ENCODE results near the gene RNF150. TPM values are rescaled to one million over a fixed set of nuclear protein-coding genes. Genes with fewer than 3 reads are reported as not detected.

RNF150 gene
- total RNA-seq, 1 experiment from 2014 or later = 4.4 TPM

- no peak overlapping the region for H3K27ac ChIP-seq (ENCODE audit: insufficient read length, low read depth, low read length)
- H2AFZ ChIP-seq (ENCODE audit: low read length) = no peak overlapping the region
Observed at GRCh38 chr4:141102367-141102766, 30.9 kb downstream of the RNF150 start.

More at GRCh38 chr4:141102367-141102766, 30.9 kb downstream of the RNF150 start:
- Mint-ChIP-seq H3K27me3 (ENCODE audit: low read depth) (no peaks in the 10 kb centered on the region), H3K27ac (no peak overlapping the region), H3K36me3 (ENCODE audit: insufficient read depth in 1 of 3, low read depth in 3 of 3) (no peaks in the 10 kb centered on the region), H3K9me3 (no peaks in the 10 kb centered on the region), H3K4me3 (no peak overlapping the region), H3K4me1 (no peaks in the 10 kb centered on the region)
- H3K9ac ChIP-seq (ENCODE audit: extremely low read depth, insufficient read length, low read length) = no peak overlapping the region
- no peak overlapping the region for H2BK120ac ChIP-seq (ENCODE audit: low read depth, low read length, poor library complexity, severe bottlenecking)
- no peak overlapping the region for H4K5ac ChIP-seq (ENCODE audit: insufficient read length, low read depth, low read length)
- H3K14ac ChIP-seq (ENCODE audit: insufficient read depth, low read length) = no peak overlapping the region
- H3K79me1 ChIP-seq (ENCODE audit: insufficient read depth, low read depth, low read length, poor library complexity, severe bottlenecking) = no peaks in the 10 kb centered on the region
- no peaks in the 10 kb centered on the region for H3K9me3 ChIP-seq (ENCODE audit: control insufficient read depth, low read depth, low read length)
- H2BK5ac ChIP-seq (ENCODE audit: insufficient read length, low read length) = no peak overlapping the region
- H2BK20ac ChIP-seq (ENCODE audit: low read depth, low read length, poor library complexity, severe bottlenecking) = no peak overlapping the region
- H2BK12ac ChIP-seq (ENCODE audit: insufficient read length, low read depth, low read length) = no peak overlapping the region
- no peak overlapping the region for H3K4ac ChIP-seq (ENCODE audit: low read depth, low read length)
- no peak overlapping the region for H2BK15ac ChIP-seq (ENCODE audit: low read depth, low read length)
- H3K23ac ChIP-seq (ENCODE audit: insufficient read length, low read depth, low read length) = no peak overlapping the region
- no CpG with 5 or more reads among the region's 3 CpGs for WGBS (ENCODE audit: extremely low coverage, insufficient read length, low lambda C conversion rate)
- TF ChIP-seq CTCF (conservative IDR thresholded peaks at IDR 0.05) = no peak
- no peak overlapping the region for H3K4me2 ChIP-seq (ENCODE audit: insufficient read depth, insufficient read length, low read length)
- H2AK5ac ChIP-seq (ENCODE audit: insufficient read length, low read length) = no peak overlapping the region
- no peaks in the 10 kb centered on the region for H3K27me3 ChIP-seq (ENCODE audit: insufficient read depth, low read length)
- H3K23me2 ChIP-seq (ENCODE audit: insufficient read length, low read depth, low read length, poor library complexity, severe bottlenecking) = no peaks in the 10 kb centered on the region
- H3K4me1 ChIP-seq (ENCODE audit: insufficient read depth, low read length) = no peaks in the 10 kb centered on the region
- no peak overlapping the region for H4K91ac ChIP-seq (ENCODE audit: insufficient read length, low read depth, low read length)
- H3K56ac ChIP-seq (ENCODE audit: insufficient read length, low read depth, low read length) = no peak overlapping the region
- no peaks in the 10 kb centered on the region for H4K20me1 ChIP-seq (ENCODE audit: control insufficient read depth, insufficient read depth, insufficient read length)
- no peak for DNase-seq
- no peaks in the 10 kb centered on the region for H3K79me2 ChIP-seq (ENCODE audit: insufficient read depth, low read length)
- no peak overlapping the region for H4K8ac ChIP-seq (replicated peaks; ENCODE audit: insufficient read length, low read depth, low read length)
- H3T11ph ChIP-seq (ENCODE audit: low read length) = no peak overlapping the region
- H3K18ac ChIP-seq (ENCODE audit: insufficient read length, low read depth, low read length) = no peak overlapping the region
